SK-N-SH (cell line): ENCODE data around the gene LARGE1. TPM values are rescaled to one million over a fixed set of nuclear protein-coding genes. Genes with fewer than 3 reads are reported as not detected.

Experiments
- CTCF ChIA-PET: fragments of 300-600, 350-600 bp; formaldehyde crosslinking; extraction: SDS; loops from one replicate; lab custom pipeline; 2021; lab: Yijun Ruan, JAX
- POLR2A ChIA-PET: fragments of 350-600 bp; sonication (Branson Sonifier 250); formaldehyde crosslinking; extraction: SDS; loops from one replicate; lab custom pipeline; 2020; ENCODE audit warnings: antibody characterized with exemption, inconsistent platforms; lab: Yijun Ruan, JAX
- DNase-seq: peaks from one replicate; pipeline ENCODE4 v3.0.0; 2012
- H2AFZ ChIP-seq: fragments of 200-600 bp; sonication (generic); 2 replicates; pipeline ENCODE4 v1.8.1; 2016; ENCODE audit warnings: antibody characterized with exemption, mild to moderate bottlenecking, low read depth
- H3F3A ChIP-seq: fragments of 200-600 bp; sonication (generic); replicated peaks from 2 replicates; pipeline ENCODE3; 2016; ENCODE audit warnings: antibody characterized with exemption, mild to moderate bottlenecking; ENCODE audit not compliant: insufficient read depth
- H3K27ac ChIP-seq, 2 experiments: fragments of 200-500 bp in 1 of 2; fragments of 200-600 bp in 1 of 2; sonication (Bioruptor generic) in 1 of 2; sonication (generic), shearing (Covaris generic) in 1 of 2; 2 replicates each; pipeline versions ENCODE4 v1.5.1 to v1.6.1; 2014 to 2016; ENCODE audit warnings: low read depth in 2 of 2, inconsistent platforms in 1 of 2, low read length in 1 of 2, mild to moderate bottlenecking in 1 of 2, mixed read lengths in 1 of 2
- H3K27me3 ChIP-seq: fragments of 200-600 bp; sonication (generic), shearing (Covaris generic); 2 replicates; pipeline ENCODE4 v1.6.1; 2016; ENCODE audit warnings: mixed run types; ENCODE audit not compliant: insufficient read depth
- H3K36me3 ChIP-seq, 2 experiments: fragments of 200-500 bp in 1 of 2; fragments of 200-600 bp in 1 of 2; sonication (Bioruptor generic) in 1 of 2; sonication (generic) in 1 of 2; replicated peaks in 1 of 2; 2 replicates each; pipeline versions ENCODE3 to v1.5.1; 2014 to 2016; ENCODE audit warnings: low read length in 1 of 2, mild to moderate bottlenecking in 1 of 2; ENCODE audit not compliant: insufficient read depth in 2 of 2, control insufficient read depth in 1 of 2
- H3K4me1 ChIP-seq, 2 experiments: fragments of 200-500 bp in 1 of 2; fragments of 200-600 bp in 1 of 2; sonication (Bioruptor generic) in 1 of 2; sonication (generic), shearing (Covaris generic) in 1 of 2; 2 replicates each; pipeline versions ENCODE4 v1.5.1 to v1.6.1; 2014 to 2016; ENCODE audit warnings: low read depth in 1 of 2, low read length in 1 of 2, mixed run types in 1 of 2; ENCODE audit not compliant: insufficient read depth in 2 of 2, control insufficient read depth in 1 of 2
- H3K4me2 ChIP-seq: fragments of 200-600 bp; sonication (generic), shearing (Covaris generic); 2 replicates; pipeline ENCODE4 v1.6.1; 2017; ENCODE audit warnings: mixed run types
- H3K4me3 ChIP-seq, 2 experiments: fragments of 200-500 bp in 1 of 2; fragments of 200-600 bp in 1 of 2; sonication (Bioruptor generic) in 1 of 2; sonication (generic), shearing (Covaris generic) in 1 of 2; 2 replicates each; pipeline versions ENCODE4 v1.5.1 to v1.8.1; 2014 to 2016; ENCODE audit warnings: low read depth in 2 of 2, inconsistent platforms in 1 of 2, low read length in 1 of 2, mild to moderate bottlenecking in 1 of 2, mixed read lengths in 1 of 2, moderate library complexity in 1 of 2
- H3K79me2 ChIP-seq: fragments of 200-600 bp; sonication (generic); 2 replicates; pipeline ENCODE4 v1.8.1; 2017; ENCODE audit warnings: mild to moderate bottlenecking; ENCODE audit not compliant: insufficient read depth
- H3K9ac ChIP-seq: fragments of 200-600 bp; sonication (generic); 2 replicates; pipeline ENCODE4 v1.6.1; 2017; ENCODE audit warnings: mixed run types
- H3K9me2 ChIP-seq: fragments of 200-600 bp; sonication (generic); 2 replicates; pipeline ENCODE4 v1.6.1; 2017; ENCODE audit warnings: mixed run types
- H3K9me3 ChIP-seq: fragments of 200-600 bp; sonication (generic); 2 replicates; pipeline ENCODE4 v1.6.1; 2017; ENCODE audit warnings: mixed run types, mild to moderate bottlenecking, moderate library complexity
- H4K20me1 ChIP-seq: fragments of 200-600 bp; sonication (generic); 2 replicates; pipeline ENCODE4 v1.6.1; 2017; ENCODE audit warnings: mild to moderate bottlenecking, mixed run types; ENCODE audit not compliant: insufficient read depth
- CHD2 ChIP-seq: fragments of 150-350 bp; IDR thresholded peaks from 2 replicates; pipeline ENCODE4 v1.6.1; 2018; ENCODE audit warnings: low read length; ENCODE audit not compliant: partially characterized antibody
- EP300 ChIP-seq, 2 experiments: IDR thresholded peaks; 2 replicates each; pipeline versions ENCODE4 v1.4.0 to v1.6.1; 2012; ENCODE audit warnings: borderline replicate concordance in 1 of 2, low read depth in 1 of 2, low read length in 1 of 2
- EZH2phosphoT487 ChIP-seq: fragments of 200-600 bp; sonication (generic); IDR thresholded peaks from 2 replicates; pipeline ENCODE4 v1.6.1; 2017; ENCODE audit warnings: low read depth, mixed run types, mild to moderate bottlenecking, antibody characterized with exemption, moderate library complexity, borderline replicate concordance
- GABPA ChIP-seq: IDR thresholded peaks from 2 replicates; pipeline ENCODE4 v1.4.0; 2012; ENCODE audit warnings: low read depth, mild to moderate bottlenecking
- MXI1 ChIP-seq: IDR thresholded peaks from 2 replicates; pipeline ENCODE4 v1.6.1; 2012; ENCODE audit warnings: mild to moderate bottlenecking, low read depth, low read length, improper control_type of control experiment
- RCOR1 ChIP-seq: fragments of 150-350 bp; IDR thresholded peaks from 2 replicates; pipeline ENCODE4 v1.6.1; 2017; ENCODE audit warnings: antibody characterized with exemption, low read length
- RFX5 ChIP-seq: IDR thresholded peaks from 2 replicates; pipeline ENCODE4 v1.6.1; 2012; ENCODE audit warnings: mild to moderate bottlenecking, improper control_type of control experiment, low read length
- TAF1 ChIP-seq: IDR thresholded peaks from 2 replicates; pipeline ENCODE4 v1.6.1; 2012; ENCODE audit warnings: low read depth, mild to moderate bottlenecking, low read length, moderate library complexity, borderline replicate concordance
- TCF12 ChIP-seq: IDR thresholded peaks from 2 replicates; pipeline ENCODE4 v1.4.0; 2012
- USF1 ChIP-seq: IDR thresholded peaks from 2 replicates; pipeline ENCODE4 v1.4.0; 2012; ENCODE audit warnings: low read depth, borderline replicate concordance
- USF2 ChIP-seq: fragments of 150-350 bp; IDR thresholded peaks from 2 replicates; pipeline ENCODE4 v1.6.1; 2017; ENCODE audit warnings: antibody characterized with exemption, low read length, low read depth, borderline replicate concordance
- WGBS: methylation state at CpG from one replicate; pipeline ENCODE4 v1.1.6; 2017; ENCODE audit warnings: low lambda C conversion rate; 5-methylcytosine and 5-hydroxymethylcytosine counted together
- polyA plus RNA-seq, 3 experiments: library from polyadenylated mRNA; depleted of rRNA; stranded (reverse); fragments of >200 nt; gene quantifications; 2 replicates each; pipeline ENCODE4 v1.2.3, GENCODE V29; 2012

The LARGE1 gene
- polyA plus RNA-seq, 1 of the 3 experiments (the other 2 are of a cell fraction): 1.1 TPM

- TF ChIP-seq TCF12: no peak
These were observed 1.5 kb upstream of the LARGE1 start (continued) for GRCh38 chr22:33921525-33922348.

GRCh38 chr22:33920927-33921524, 750 bp upstream of the LARGE1 start:
- ChIA-PET POLR2A (no interaction called here), CTCF (interaction anchor here (1.2 to 5.3 kb wide), 3 partner anchors 12 to 401 kb away, joined by 3 to 39 read pairs (median 19); no protein-coding TSS in a partner anchor)
- Histone ChIP-seq H3K27ac (peak overlapping the region in 1 of 2 experiments; percentile 28; a peak in 1 of 4 replicates), H3F3A (peaks cover 6% of the 10 kb centered on the region), H3K27me3 (no peaks in the 10 kb centered on the region; the same call in 1 of the 2 replicates), H3K36me3 (no peaks in the 10 kb centered on the region), H3K4me2 (peak overlapping the region; percentile 100), H3K4me3 (peak overlapping the region; percentile 54 to 82), H4K20me1 (0 out of 2 replicates have a peak, but pooled peaks cover 9% of the 10 kb centered on the region), H2AFZ (peak overlapping the region; percentile 100), H3K9me3 (no peaks in the 10 kb centered on the region), H3K9me2 (no peaks in the 10 kb centered on the region), H3K79me2 (no peaks in the 10 kb centered on the region), H3K9ac (peak overlapping the region; percentile 52; the same call in 1 of the 2 replicates), H3K4me1 (peaks cover 0 to 21% of the 10 kb centered on the region in 2 experiments; a peak in 2 of 4 replicates)
- peak; percentile 30 for TF ChIP-seq CHD2
- peak; percentile 44; the same call in 1 of the 2 replicates for TF ChIP-seq USF2
- no peak for TF ChIP-seq EZH2phosphoT487
- TF ChIP-seq GABPA: no peak
- peak; percentile 39; the same call in 1 of the 2 replicates for TF ChIP-seq RCOR1
- peak; percentile 63; the same call in 1 of the 2 replicates for TF ChIP-seq MXI1
- TF ChIP-seq TAF1: no peak
- TF ChIP-seq USF1: peak; percentile 64; the same call in 1 of the 2 replicates
- no peak for TF ChIP-seq EP300 (IDR thresholded peaks at IDR 0.05; ENCODE audit: borderline replicate concordance in 1 of 2, low read depth in 1 of 2, low read length in 1 of 2)
- peak; percentile 19; the same call in 1 of the 2 replicates for TF ChIP-seq RFX5
- WGBS: no CpG with 5 or more reads among the region's 69 CpGs
- DNase-seq: peak; percentile 96
